22Rv1 (cell line): ENCODE data around the gene USP12.

Experiments used
- CTCF ChIP-seq: fragments of 450-650 bp; IDR thresholded peaks from 2 replicates; pipeline ENCODE4 v1.5.1; 2017; ENCODE audit warnings: mild to moderate bottlenecking
- ZFX ChIP-seq: fragments of 450-650 bp; IDR thresholded peaks from 2 replicates; pipeline ENCODE4 v1.6.1; 2017; ENCODE audit warnings: antibody characterized with exemption, borderline replicate concordance

DNA sequence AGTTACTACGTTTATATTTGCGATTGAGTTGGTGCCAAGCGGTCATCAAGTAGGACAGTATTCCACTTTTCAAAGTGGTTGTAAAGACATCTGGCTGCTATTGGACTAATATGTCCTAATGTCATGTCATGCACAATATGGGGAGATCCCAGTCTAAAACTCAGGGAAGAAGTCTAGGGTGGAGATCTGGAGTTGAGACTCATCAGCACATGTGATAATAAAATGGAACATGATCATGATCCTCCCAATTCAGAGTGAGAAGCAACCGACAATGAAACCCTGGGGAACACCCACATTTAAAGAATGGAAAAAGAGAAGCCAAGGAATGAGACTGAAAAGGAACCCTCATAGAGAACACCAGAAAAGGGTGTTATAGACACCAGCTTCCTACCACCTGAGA lies 80.2 kb downstream of the USP12 start:
- TF ChIP-seq CTCF (no peak), ZFX (no peak)
